HG03103 (cell line): ENCODE data around the gene TBC1D21.

Source experiments
- ATAC-seq: cut with Tn5 transposase; IDR thresholded peaks from one replicate; pipeline ENCODE4 v1.9.1; 2021; ENCODE audit warnings: low read depth; ENCODE audit not compliant: unreplicated experiment

The TBC1D21 gene

DNA sequence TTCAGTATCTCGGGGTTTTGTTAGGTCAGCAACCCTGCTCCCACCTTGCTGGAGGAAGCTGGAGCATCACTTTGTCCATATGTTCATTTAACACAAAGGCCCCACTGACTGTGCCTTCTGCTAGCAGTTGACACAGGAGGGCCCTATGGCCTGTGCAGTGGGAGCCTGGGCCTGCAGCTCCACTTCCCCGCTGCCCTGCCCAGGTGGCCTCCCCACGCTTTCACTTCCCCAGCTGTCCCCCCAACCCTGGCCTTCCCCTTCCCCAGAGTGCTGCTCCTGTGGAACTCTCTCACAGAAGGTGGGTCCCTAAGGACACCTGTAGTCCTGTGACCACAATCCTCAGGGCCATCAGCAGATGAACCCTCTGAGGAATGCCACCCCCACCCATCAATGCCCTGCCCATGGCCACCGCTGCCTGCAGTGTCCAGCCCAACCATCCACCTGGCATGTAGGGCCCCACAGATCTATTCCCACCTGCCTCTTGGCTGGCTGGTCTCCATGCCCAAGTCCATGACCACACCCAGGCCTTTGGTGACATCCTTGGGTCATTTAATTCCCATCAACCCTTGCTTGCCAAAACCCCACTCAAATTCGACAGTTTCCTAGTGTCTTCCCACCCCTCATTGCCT lies 13.5 kb downstream of the TBC1D21 start:
- ATAC-seq = no peak

DNA sequence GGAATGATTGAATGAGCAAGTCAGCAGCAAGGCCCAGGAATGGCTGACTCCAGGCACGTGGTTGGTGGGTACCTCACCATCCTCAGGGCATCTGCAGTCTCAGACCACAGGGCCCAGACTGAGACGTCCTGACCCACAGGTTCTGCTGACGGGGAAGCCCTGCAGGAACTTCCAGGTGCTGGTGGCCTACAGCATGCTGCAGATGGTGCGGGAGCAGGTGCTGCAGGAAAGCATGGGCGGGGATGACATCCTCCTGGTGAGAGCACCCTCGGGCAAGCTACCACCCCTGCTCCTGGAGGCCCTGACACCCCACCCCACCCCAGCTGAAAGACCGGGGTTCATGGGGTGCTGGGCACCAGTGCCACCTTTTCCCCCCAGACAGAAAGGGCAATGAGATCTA lies 14.1 kb downstream of the TBC1D21 start:
- no peak for ATAC-seq

DNA sequence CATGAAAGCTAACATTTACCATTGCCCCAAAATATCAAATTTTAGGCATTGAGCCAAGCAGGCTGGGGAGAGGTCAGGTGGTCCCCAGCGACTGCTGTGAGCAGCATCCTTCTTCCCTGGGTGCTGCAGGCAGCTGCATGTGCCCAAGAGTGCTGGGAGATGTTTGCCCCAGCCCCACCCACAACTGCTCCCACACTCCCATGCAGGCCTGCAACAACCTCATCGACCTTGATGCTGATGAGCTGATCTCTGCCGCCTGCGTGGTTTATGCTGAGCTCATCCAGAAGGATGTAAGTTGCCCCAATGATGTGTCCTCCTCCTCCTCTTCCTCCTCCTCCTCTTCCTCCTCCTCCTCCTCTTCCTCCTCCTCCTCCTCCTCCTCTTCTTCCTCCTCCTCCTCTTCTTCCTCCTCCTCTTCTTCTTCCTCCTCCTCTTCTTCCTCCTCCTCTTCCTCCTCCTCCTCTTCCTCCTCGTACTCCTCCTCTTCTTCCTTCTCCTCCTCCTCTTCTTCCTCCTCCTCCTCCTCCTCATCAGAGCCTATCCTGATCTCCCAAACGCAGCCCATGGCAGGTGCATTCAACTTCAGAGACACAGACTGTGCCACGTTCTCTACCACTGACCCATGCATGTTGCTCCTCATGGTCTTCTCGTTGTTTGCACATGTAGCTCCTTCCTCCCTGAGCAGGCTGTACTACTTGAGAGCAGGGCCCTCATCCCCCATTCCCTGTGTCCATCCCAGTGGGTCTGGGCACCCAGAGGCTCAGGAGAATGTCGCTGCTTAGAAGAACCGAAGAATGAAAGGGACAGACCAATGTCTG lies 15.1 kb downstream of the TBC1D21 start:
- no peak for ATAC-seq

DNA sequence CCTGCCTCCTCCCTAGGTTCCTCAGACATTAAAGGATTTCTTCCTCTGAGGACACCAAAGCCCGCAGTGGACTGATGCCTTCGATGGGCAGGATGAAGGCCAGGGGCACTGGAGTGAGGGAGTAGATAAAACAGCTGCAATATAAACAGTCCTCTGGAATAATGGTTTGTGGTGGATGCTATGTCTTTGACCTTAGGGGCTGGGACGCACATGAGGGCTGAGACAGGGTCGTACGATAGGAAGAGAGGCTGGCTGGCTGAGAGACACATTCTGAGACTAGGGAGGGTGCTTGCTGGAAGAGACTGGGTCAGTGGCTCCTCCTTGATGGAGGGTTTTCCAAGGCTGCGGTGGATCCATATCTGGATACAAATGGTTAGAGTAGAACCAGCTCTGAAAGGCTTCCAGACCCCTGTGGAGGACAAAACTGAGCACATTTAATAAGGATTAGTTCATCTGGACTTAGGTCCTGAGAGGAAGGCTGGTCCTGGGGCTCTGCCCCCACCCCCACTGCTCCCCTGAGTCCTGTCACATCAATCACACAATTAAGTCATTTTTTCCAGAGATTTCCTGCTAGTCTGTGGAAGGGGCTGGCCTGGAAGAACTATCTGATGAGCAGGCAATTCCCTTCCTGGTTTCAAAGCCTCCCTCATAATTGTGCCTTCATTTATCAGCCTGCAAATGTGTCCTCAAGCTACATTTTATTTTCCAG lies 15.8 kb downstream of the TBC1D21 start:
- ATAC-seq = no peak

DNA sequence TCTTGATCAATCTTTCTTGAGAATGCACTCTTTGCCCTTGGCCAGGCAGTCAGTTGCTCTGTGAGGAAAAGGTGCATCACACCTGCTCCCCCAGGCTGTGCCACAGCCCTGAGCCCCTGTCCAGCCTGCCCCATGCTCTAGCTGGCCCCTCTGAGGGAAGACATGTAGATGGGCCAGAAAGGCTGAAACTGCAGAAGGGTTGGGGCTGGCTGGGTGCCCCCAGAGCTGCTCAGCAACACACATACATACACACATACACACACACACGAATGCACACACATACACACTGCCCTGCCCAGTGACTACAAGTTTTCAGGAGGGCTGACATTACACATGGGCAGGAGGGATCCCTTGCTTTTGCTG lies 16.4 kb downstream of the TBC1D21 start:
- ATAC-seq = no peak

DNA sequence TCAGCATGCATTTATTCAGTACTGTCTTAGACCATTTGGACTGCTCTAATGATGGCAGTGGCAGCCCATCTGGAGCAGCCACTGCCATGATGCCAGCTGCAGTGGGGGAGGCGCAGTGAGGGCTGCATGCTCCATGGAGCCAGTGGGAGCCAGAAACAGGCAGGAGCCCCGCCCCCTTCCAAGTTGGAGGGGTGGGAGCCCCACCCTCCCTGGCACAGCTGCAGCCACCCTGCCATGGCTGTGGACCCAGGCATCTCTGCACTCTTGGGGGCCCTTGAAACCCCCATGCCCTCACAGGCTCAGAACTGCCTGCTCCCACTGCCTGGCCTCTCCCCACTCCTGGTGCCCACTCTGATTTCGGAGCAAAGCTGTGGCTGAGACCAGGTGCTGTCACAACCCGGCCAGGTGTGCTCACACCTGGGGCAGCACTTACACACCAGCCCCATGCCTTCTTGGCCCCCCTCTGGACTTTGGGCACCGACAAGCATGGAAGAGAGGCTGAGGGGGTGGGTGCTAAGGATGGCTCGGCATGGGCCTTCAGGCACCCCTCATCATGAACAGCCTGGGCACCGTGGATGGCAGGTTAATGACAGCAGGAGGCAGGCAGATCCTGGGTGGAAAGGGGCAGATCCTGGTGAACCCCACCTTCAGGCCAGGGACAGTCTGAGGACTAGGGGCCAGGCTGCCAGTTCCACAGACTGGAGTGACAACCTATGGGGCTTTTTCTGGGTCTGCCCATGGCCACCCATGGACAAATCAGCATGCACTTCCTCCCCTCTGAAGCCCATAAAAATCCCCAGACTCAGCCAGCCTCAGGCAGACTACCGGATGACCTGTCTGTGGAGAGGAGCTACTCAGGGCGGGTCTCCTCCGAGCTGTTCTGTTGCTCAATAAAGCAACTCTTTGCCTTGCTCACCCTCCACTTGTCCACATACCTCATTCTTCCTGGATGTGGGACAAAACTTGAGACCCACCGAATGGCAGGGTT lies 18.3 kb downstream of the TBC1D21 start:
- no peak for ATAC-seq

DNA sequence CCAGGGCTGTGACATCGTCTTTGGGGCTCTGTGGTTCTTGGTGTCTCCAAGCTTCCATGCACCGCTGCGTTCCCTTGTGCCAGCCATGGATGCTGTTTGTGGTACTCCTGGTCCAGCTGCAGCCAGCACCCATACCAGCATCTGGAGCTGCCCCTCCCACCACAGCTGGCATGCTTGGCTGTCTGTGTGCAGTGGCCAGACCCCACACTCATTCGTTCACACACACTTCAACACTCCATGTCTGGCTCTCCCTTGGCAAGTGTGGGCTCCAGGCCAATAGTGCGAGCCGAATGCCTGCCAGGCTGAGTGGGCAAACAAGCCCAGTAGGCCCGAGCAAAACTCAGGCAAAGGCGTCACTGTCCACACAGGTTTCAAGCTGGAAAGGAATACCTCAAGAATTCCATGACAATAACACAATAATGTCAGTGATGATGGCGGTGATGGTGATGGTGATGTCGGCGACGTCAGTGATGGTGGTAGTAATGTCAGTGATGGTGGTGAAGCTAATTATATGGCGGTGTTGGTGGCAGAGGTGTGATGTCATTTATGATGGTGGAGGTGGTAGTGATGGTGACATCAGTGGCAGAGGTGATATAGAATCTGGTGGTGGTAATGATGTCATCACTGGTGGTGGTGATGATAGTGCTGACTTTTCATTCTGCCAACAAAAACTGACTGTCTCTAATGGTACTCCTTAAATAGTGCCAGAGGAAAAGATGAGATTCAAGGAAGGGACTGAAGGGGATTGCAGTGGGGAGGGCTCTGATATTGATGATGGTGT lies 19.3 kb downstream of the TBC1D21 start:
- no peak for ATAC-seq

DNA sequence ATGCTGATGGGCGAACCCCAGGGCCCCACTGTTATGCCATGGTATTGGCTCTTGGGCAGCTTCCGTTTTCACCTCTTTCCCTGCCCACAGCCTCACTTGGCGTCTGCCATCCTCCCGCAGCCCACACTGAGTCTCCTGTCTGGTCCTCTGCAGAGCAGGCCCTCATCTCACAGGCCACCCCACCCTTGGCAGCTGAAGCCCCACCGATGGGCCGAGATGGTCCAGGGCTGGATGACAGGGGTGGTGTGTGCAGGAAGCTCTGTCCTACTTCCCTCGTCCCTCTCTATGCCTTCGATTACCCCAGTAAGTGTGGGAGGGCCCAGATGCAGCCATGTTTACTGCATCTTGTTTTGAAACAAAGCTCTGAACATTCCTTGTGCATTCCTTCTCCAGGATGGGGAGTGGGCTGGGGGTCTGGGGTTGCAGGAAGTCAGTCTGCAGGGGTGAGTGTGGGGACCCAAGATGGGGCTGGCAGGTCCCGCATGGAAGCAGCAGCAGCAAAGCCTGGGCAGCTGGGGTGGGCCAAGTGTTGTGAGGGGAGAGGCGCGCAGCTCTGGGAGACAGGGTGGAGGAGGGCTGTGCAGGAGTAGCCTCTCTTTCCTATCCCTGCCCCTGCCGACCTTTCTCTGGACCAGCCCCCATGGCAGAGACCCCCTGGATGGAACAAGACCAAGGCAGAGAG lies 20.9 kb downstream of the TBC1D21 start:
- ATAC-seq = no peak

DNA sequence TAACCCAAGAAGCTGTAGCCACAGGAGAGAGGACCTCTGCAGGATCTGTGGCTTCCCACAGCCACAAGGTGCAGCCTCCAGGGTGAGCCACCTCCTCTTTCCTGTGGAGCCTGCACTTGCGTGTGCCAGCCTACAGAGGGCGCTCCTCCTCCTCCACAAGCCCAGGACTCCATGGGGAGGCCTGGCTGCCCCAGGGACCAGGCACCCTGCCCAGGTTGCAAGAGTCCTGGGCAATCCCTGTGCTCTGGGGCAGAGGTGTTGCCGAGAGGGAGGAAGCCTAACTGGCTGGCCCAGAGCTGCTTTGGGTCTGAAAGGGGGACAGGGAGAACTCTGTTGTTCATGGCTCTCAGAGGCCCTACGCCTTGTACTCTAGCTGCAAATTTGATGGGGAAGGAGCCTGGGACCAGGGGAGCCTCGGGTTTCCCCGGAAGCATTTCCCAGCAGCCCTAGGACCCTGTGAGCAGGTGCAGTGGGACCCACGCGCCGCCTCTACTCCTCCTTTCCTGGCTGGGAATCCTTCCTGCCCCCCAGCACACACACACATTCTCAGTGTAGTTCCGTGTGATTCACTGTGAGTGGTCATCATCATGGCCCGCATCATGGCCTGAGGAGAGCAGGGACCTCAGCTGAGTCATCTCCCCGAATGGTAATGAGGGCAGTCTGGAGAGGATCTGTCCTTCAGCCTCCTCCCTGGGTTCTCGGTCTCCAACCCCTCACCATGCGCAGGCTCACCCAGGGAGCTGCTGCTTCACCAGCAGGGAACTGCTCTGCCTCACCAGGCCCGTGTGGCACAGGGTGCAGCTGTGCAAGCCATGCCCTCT lies 24.3 kb downstream of the TBC1D21 start:
- no peak for ATAC-seq

DNA sequence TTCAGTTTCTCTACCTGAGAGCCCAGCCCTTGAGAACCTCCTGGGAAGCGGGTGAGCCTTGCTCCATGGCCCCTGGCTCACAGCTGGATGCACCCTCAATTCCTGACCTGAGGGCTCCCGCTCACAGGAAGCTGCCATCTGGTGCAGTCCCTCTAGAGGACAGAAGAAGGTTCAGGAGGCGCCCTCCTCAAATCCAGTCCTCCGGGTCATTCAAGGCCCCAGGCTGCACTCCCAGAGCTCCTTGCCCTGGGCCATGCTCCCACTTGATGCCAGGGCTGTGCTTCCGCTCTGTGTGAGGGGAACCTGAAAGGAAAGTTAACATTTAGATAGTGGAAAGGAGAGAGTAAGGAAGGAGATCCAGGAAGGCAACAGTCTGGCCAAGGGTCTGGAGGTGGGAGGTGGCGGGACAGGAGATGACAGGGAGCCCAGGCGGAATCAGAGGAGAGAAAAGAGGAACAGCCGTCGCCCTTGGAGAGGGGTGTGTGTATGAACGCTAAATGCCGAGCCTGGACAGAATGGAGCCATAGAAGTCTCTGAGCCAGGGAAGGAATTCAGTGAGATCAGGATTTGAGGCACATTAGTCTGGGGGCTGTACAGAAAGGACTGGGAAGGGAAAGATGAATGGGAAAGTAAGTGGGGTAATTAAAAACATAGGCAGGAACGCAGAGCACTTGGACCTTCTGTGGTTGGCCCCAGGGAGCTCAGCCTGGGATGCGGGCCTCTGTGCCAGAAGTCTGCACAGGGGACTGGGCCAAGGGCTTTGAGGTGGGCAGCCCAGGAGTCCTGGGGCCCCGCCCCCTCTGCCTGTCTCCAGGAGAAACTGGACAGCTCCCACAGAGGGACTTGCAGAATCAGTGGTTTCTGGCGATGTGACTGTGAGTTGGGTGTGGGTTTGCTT lies 26.1 kb downstream of the TBC1D21 start:
- no peak for ATAC-seq

DNA sequence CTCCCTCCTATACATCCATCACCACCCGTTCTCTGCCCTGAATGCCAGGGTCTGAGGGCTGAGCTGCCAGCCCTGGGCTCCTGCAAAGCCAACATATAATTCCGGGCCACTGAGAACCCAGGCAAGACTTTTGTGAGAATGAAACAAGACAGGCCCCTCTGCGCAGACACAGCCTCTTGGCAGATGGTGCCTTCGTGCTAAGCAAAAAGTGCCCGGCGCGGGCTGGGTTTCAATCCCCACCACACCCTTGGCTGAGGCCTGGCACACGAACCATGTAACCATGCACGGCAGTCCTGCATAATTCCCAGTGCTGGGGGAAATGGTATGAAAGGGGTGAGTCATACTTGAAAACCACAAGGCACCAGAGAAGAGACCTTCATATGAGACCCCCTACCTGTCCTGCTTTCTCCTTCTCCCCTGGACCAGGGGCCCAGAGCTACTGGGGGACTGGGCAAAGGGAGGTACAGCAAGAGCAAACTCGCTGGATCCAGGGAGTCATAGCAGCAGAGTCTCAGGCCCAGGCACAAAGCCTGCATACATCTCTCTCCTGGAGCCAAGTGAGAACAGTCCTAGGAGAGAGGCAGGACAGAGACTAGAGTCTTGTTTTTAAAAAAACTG lies 26.8 kb downstream of the TBC1D21 start:
- ATAC-seq = no peak

DNA sequence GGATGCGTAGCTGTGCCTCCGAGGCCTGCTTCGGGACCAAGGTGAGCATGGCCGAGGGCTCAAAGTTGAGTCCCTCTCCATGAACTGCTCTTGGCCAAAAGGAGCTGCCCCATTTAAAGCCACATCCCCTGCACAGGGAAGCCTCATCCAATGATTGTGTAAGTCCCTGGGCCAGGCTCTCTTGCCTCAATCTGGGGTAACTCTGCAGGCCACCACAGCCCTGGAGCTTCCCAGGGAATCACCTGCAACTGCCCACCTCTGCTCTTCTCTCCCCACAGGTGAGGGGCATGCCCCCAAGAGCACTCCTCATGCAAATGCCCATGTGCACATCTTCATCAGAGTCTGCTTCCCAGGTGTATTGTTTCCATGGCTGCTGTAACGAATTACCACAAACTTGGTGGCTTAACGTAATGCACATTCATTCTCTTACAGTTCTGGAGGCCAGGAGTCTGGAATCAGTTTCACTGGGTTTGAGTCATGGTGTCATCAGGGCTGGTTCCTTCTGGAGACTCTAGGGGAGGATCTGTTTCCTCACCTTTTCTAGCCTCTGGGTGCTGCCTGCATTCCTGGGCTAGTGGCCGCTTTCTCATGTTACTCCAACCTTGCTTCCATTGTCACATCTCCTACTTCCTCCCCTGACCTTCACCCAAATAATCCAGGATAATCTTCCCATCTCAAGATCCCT lies 27.9 kb downstream of the TBC1D21 start:
- no peak for ATAC-seq

DNA sequence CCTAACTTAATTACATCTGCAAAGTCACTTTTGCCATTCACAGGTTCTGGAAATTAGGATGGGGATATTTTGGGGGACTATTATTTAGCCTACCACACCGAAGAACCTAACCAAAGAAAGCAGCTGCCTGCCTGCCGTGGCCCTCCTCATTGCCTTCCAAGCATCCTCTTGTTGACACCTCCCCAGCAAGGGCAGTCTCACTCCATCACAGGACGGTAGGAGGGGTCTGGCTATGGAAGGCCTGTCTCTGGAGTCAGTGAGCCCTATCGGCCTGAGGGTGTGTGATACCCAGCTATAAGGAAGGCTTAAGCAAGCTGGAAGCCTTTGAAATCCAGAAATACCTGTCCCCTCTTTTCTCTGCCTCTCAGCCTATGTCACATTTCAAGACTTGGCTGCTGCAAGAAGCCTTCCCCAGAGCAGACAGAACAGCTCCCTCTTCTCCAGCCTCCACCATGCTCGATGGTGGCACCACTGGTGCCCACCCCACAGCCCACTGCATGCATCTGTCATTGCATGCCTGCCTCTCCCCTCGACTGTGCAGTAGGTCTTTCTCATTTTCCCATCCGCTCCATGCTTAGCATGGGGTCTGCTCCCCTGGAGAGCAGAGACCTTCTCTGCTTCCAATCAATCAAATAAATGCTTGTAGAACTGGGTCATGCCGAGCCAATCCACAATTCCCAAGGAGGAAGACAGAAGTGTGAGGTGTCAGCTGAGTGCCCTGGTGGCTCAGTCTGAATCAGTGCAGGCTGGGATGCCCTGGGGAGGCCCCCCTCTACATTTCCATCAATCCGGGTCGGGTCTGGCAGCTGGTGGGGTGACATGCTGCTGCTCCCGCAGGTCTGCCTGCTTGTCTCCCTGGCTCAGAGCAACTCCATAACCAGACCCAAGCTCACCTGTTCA lies 29.0 kb downstream of the TBC1D21 start:
- ATAC-seq = no peak

DNA sequence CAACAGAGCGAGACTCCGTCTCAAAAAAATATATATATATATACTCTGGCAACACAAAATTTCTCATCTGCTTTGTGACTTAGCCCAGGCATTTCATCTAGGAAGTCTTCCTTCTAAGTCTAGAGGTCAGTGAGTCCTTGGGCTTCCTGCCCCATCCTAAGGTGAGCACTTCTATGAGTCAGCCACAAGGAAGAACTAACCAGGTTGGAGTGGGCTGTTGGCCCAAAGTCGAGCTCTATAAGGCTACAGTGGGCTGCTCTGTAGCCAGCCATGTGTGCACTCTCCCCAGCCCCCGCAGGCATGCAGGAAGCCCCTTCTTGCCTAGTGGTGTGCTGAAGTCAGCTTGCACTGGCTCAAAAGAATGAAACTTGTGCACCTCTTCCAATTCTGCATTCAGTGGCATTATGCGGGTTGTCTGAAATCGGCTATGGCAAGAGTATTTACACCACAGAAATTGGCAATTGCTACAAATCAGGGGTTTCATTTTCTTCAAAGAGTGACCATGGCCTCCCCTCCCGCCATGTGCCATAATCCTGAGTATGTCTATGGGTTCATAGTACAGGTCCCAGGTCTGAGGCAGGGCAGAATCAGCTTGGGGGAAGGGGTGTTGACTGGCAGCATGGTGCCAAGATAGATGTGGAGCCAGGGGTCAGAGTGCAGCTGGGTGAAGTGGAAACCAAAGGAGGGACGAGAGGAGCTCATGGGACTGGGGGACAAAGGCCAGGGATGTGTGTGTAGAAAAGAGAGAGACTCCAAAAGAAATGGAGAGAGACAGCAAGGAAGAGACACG lies 30.9 kb downstream of the TBC1D21 start:
- no peak for ATAC-seq
